GM12878 (cell line): Measurements from ENCODE around the gene PKP3. TPM values are rescaled to one million over a fixed set of nuclear protein-coding genes. Genes with fewer than 3 reads are reported as not detected.

Experiments
- BCL3 ChIP-seq: IDR thresholded peaks from 2 replicates; pipeline ENCODE4 v1.6.1; 2011; ENCODE audit warnings: borderline replicate concordance, low read depth, mild to moderate bottlenecking, moderate library complexity, low read length; ENCODE audit not compliant: insufficient read depth, poor library complexity, severe bottlenecking
- MLLT1 ChIP-seq: fragments of 450-650 bp; IDR thresholded peaks from 2 replicates; pipeline ENCODE4 v1.6.1; 2016; ENCODE audit warnings: mild to moderate bottlenecking
- PAX5 ChIP-seq: IDR thresholded peaks from 2 replicates; pipeline ENCODE4 v1.6.1; 2011; ENCODE audit warnings: low read depth, low read length, borderline replicate concordance
- SRF ChIP-seq, 2 experiments: IDR thresholded peaks; 2 replicates each; pipeline ENCODE4 v1.6.1; 2011; ENCODE audit warnings: low read depth in 2 of 2, low read length in 2 of 2, mild to moderate bottlenecking in 1 of 2, moderate library complexity in 1 of 2
- ZNF592 ChIP-seq: fragments of 450-650 bp; IDR thresholded peaks from 2 replicates; pipeline ENCODE4 v1.6.1; 2017; ENCODE audit warnings: mild to moderate bottlenecking, moderate library complexity
- polyA plus RNA-seq, 11 experiments: library from polyadenylated mRNA; depleted of rRNA in 4 of 11; unstranded in 6 of 11; stranded (reverse) in 5 of 11; fragments of >200 nt; fragmentation: Nextera tagmentation in 4 of 11; fragmentation: Illumina TruSeq in 1 of 11; extraction: Ambion mirVana in 4 of 11; extraction: Trizol in 1 of 11; gene quantifications; 1 replicate in 1 of 11; 2 replicates in 10 of 11; pipeline versions ENCODE4 v1.2.1 to v1.2.3, GENCODE V29; 2011 to 2016; ENCODE audit warnings: inconsistent platforms in 2 of 11, missing spikeins in 2 of 11, low read depth in 1 of 11
- total RNA-seq, 4 experiments: library from RNA; depleted of rRNA in 3 of 4; stranded (reverse); fragments of >200 nt in 3 of 4; fragmentation: Illumina TruSeq in 1 of 4; extraction: Trizol in 1 of 4; gene quantifications; 2 replicates each; pipeline versions ENCODE4 v1.2.1 to v1.2.3, GENCODE V29; 2013 to 2021

PKP3 gene
- total and polyA plus RNA-seq, 10 of the 15 experiments (the other 5 are each of a cell fraction or from before 2014, with no cell fraction given): 0.45 to 0.90 TPM; not detected in 8

GRCh38 chr11:412641-413119 is 18.7 kb downstream of the PKP3 start (continued):
- TF ChIP-seq ZNF592 (no peak), BCL3 (no peak), MLLT1 (no peak), SRF (IDR thresholded peaks at IDR 0.05; ENCODE audit: low read depth in 2 of 2, low read length in 2 of 2) (no peak), PAX5 (no peak)
